Activated CD8-positive, alpha-beta memory T cell treated with anti-CD3 and anti-CD28 coated beads, Interleukin-2, amount 50 U/mL, for 24 hours (primary cell): Measurements from ENCODE around the gene SNX25.

ENCODE experiments used
- DNase-seq: peaks from one replicate; pipeline ENCODE4 v3.0.0-alpha.2; 2020; ENCODE audit errors: extremely low read depth

The SNX25 gene

DNA sequence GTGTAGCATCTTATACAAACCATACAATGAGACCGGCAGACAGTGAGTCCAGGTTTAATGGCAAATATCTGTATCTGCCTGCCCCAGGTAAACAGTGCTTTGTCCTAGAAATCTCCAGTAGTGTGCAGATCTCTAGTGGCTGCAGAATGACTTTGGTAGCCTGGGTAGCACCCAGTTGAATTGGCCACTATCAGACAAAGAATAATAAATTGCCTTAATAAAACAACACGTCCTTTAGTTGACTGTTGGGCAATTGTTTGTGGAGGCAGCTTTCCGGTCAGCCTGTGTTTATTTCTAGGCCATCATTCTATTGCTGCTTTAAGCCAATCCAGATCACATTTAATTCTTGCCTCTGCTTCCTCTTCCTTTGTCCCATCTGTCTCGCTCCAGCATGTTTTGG is 52.5 kb downstream of the SNX25 start:
- DNase-seq: no peak

DNA sequence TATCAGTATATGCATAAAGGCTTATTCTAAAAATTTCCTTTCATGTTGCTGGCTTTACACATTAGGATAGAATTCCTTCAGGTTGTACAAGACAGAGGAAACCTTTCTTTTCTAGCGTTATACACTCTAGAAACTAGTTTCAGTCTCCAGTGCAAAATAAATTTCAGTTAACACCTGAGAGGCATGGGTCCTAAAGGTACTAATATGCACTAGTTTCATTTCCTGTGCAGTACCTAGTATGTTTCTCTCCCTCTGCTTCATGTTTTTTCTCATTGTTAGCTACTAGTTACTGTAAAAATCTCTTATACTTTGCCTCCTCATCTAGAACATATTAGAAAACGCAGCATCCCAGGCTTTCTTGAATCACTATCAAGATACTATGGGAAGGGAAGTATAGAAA is 54.0 kb downstream of the SNX25 start:
- DNase-seq: no peak

DNA sequence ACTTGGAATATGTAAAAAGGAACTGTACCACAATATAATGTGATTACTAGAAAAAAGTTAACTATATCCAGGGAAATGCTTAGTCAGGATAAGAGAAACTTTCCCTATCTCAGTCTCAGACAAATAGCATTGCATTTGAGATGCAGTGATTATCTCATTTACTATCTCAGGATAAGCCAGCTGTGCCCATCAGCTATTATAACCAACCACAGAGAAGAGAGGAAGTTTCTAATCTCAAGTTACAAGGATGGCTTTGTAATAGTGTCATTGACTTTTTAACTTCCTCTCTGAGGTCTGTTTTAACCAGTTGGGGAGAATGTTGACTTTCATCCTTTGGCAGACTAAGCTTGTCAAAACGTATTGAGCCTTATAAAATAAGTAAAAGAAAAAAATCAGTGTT is 56.5 kb downstream of the SNX25 start:
- DNase-seq: no peak

DNA sequence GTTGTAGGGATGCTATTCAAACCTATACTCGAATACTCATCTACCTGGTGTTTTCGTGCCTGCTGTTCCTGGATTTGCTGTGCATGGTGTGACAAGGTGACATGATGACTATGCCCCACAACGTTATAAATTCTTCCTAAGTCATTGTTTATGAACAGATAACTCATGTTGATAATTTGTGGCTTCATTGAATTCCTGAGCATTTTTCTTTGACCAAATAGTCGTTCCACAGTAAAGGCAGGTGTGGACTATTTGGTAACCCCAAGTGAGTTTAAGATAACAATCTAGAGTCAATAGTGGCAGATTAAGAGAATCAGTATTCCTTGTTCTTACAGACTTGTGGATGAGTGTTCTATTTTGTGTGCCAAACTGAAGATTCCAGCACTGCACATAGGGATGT is 59.9 kb downstream of the SNX25 start:
- no peak for DNase-seq

DNA sequence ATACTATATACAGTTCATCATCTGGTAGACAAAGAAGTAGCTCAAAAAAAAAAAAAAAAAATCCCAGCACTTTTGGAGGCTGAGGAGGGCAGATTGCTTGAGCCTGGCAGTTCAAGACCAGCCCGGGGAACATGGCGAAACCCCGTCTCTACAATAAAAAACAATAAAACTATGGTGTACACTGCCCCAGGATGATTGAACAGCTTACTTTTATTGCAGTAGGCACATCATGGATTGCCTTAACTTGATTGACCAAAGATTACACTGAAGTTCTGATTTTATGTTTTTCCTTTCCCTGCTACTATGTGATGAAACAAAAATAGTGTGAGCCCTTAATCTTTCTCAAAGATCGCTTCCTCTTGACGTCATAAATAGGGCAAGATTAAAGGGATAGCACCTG is 60.6 kb downstream of the SNX25 start:
- no peak for DNase-seq

DNA sequence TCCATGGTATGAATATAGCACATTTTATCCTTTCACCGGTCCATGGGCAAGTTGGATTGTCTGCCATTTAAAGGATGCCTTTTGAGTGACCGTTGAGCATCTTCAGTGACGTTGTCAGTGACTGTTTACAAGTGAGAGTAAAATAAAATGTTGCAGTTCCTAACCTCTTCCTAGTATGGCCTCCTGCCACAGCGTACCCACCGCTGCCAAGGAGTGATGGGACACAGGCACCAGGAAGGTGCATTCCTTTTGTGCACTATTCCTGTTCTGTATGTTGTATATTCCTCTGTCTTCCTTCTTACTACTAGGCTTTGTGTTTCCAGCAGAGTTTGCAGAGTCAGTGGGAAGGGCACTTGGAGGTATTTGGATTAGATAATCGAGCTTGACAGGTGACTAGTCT is 61.5 kb downstream of the SNX25 start:
- DNase-seq: no peak

DNA sequence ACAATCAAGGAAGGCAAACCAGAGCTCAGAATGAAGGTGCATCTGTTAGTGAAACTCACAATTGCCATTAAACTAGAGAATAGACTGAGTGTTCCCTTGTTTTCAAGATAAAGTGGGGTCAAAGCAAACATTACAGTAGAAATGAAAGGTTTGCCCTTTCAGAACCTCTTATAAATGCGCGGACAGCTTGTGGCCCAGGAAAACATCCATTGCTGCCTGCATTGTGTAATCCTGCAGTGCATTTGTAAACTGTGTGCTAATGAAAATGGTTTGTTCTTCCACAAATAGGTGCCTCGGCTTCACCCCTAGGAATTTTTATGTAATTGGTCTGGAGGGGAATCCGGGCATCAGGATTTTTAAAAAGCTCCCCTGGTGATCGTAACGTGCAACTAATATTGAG is 62.8 kb downstream of the SNX25 start:
- DNase-seq: no peak

DNA sequence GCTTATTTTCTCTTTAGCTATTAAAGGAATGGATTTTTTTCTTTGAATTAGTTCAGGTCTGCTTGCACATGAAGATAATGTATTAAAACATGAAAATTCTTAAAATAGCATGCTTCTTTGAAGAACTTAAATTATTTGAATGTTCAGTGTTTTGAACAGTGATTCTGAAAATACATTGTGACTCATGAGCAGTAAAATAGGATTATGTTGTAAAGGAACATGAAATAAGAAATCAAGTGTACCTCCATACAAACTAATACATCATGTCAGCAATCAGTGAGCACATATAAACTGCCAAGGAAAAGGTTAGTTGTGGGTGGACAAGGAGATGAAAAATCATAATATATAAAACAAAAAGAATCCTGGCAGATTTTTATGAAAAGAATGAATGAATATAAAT is 66.1 kb downstream of the SNX25 start:
- DNase-seq: no peak

DNA sequence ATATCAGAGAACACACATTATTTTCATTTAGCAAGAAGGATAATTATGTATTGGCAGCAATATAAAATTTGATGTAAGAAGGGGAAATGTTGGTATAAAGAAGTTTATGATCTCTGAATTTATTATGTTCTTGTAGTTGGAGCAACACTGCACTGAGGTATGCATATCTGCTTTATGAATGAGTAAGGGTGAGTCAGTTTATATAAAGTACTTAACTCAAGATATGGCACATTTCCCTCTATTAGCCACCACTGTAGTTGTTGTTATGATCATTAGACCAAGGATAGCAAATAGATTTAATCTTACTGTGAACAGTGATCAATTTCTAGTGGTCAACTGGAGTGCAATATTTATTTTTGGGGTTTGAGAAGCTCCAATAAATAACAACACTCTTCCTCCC is 66.6 kb downstream of the SNX25 start:
- no peak for DNase-seq

DNA sequence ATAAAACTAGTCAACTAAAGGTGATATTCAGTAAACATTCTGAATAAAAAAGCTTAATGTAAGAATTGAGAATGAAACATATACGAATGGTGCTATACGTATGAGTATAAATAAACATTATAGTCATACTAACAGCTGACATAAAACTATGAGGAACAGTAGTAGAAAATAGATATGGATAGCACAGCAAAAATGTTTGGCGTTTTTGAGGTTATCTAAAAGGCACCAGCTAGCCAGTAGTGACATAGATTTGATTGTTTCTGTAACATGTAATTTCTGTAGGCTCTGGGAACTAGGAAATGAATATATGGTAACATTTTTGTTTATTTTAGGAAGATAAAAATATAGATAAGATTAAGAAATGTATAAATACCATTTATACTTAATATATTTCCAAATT is 69.3 kb downstream of the SNX25 start:
- no peak for DNase-seq

DNA sequence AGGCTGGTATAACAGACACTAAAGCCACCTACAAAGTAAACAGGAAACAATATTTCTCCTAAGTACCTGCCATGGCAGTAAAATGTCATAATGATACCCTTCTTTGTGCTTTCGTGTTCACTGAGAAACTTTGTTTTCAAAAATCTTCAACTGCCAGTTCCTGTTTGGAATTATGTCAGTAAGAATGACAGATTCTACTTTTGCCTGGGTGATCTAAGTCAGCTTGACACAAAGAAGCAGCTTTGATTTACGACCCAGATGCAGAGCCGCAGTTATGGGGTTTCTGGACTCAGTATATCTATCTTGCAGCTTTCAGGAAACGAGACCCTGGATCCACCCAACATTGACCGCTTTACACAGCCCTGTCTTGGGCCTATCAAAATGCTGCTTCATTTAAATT is 71.2 kb downstream of the SNX25 start:
- DNase-seq: no peak

DNA sequence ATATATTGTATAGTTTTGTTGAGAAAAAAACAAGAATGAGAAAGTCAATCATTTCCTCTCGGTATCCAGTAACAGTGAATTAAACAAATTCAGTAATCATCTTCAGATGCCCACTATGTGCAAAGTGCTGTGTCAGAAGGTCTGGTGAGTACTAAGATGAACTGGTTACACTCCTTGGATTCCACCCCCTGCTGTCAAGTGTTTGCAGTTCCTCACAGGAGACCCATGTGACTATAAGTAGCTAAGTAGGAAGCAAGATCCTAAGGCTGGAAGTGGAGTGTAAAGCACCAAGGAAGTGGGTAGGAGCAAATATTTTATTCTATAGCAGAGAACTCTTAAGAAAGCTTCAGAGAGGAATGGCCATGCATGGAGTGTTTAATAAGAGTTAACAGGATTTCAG is 73.6 kb downstream of the SNX25 start:
- DNase-seq: no peak

DNA sequence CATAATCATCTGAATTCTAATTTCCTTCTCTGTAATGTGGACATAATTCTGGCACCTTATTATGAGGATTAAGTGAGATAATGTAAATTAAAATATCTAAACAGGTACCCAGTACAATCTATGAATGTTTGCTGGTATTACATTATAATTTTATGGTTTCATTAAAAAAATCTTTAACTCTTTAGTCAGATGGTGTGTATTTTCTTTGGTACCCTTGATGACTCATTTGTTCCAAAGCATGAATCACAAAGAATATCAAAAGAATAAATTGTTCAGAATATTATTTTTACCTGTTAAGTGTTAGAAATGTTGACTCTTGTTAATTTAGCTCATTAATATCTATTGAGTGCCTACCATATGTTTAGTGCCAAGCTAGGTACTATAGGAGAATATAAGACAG is 74.3 kb downstream of the SNX25 start:
- DNase-seq: no peak

DNA sequence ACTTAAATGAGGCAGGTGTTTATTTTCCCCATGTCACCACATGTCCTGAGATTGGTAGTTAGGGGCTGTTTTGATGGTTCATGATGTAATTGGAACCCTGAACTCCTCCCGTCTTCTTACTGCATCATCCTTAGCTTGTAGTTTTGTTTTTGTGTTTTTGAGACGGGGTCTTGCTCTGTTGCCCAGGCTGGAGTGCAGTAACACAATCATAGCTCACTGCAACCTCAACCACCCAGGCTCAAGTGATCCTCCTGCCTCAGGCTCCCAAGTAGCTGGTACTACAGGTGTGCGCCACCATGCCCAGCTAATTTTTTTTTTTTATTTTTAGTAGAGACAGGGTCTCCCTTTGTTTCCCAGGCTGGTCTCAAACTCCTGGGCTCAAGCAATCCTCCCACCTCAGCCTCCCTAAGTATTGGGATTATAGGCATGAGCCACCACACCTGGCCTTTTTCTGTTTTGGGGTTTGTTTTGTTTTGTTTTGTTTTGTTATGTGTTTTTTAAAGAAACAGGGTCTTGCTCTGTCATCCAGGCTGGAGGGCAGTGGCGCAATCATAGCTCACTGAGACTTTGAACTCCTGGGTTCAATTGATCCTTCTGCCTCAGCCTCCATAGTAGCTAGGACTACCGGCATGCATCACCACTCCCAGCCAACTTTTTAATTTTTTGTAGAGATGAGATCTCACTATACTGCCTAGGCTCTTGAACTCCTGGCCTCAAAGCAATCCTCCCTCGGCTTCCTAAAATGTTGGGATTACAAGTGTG is 76.4 kb downstream of the SNX25 start:
- DNase-seq: no peak

DNA sequence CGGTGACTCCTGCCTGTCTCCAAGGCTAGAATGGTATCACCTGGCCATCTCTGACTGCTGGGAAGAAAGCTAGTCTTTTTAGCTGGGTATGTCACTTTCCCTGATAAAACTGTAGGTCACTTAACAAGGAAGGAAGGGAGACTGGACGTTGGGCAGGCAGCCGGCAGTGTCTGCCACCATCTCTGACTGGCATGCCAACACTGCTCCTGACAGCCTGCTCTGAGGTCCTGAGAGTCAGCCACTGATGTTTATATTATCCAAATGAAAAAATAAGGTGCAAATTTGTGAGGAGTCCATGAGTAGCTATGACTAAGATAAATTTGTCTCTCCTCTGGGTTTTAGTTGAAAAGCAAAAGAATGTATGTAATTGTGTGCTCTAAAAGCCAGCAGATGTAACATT is 77.2 kb downstream of the SNX25 start:
- no peak for DNase-seq

DNA sequence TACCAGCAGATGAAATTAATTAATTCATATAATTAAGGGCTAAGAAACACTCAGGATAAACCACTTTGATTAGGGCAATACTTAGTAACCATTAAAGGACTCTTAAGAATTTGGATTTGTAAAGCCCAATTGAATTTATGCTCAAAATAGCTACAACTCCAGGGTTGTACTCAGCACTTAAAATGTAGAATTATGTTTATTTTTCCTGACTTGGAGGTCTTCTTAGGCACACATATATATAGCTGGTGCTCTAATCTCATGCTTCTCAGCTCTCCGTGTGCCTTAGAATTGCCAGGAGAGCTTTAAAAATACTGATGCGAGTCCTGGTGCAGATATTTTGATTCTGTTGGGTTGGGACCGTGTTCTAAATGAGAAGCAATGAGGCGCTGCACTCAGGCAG is 77.6 kb downstream of the SNX25 start:
- no peak for DNase-seq

DNA sequence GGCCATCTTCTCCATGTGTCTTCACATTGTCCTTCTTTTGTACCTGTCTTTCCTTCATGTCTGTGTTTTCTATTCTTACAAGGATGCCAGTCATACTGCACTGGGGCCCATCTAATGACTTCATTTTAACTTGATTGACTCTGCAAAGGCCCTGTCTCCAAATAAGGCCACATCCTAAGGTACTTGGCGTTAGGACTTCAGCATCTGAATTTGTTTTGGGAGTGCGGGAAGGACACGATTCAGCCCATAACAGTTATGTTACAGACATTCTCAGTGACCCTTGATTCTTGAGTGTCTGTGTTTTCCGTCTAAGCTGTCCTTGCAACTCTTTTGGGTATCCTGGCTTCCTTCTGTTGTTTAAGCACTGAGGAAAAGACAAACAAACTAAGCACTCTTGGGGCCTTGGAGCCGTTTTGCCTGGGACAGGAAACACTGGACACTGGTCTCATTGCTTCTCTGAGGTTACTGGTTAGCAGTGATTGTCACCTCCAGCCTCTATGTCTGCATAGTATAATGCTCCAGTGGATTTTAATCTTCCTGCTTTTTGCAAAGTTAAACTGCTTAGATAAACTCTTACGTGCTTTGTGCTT is 80.7 kb downstream of the SNX25 start:
- no peak for DNase-seq

DNA sequence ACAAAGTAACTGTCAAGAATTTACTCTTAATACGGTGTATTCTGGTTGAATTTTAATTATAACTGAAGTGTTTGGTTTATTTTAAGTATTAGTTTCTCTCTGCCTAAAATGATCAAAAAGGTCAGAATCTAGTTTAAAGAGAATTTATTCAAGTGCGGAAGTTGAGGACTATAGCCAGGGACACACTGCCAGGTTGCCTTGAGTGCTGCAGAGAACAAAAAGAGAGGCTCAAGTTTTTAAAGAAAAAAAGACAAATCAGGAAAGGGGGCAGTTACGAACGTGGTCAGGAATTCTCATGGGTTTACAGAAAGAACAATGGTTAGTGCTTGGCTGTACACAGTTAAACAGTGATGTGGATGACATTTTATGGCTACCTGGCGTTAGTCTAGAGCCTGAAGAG is 81.3 kb downstream of the SNX25 start:
- no peak for DNase-seq

DNA sequence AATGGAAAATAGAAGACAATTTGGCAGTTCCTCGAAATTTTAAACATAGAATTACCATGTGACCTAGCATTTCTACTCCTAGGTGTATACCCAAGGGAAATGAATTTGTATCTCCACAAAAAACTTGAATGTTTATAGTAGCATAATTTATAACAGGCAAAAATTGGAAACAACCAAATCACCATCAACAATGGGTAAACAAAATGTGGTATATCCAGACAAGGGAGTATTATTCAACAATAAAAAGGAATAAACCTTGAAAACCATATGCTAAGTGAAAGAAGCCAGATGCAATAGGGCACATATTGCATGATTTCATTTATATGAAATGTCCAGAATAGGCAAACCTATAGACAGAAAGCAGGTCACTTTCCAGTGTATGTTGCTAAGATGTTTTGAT is 83.8 kb downstream of the SNX25 start:
- DNase-seq: no peak

DNA sequence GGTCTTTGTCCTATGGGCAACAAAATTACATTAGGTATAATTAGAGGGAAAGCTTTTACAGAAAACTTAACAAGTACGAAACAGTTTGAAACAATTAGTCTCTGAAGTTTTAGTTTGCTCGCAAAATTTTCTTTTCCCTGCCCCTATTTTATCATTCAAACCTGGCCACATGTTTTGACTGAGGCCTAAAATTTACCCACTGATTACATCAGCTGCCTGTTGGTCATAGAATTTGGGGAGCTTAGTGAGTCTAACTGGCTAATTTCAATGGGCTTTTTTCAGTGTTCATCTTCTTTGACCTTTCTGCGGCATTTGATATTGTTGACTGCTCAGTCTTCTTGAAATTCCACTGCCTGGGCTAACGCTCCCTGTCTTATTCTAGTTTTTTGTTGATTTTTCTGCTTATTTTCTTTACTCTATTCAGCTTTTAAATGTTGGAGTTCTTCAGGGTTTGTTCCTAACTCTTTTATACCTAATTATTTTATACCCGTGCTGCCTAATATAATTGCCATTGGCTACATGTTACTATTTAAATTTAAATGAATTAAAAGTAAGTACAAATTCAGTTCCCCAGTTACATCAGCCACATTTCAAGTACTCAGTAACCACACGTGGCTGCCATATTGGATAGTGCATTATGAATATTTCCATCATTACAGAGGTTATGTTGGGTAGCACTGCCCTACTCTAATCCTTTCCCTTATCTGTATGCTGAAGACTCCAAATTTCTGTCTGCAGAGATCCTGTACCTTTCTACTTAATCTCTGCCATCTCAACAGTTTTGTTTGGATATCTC is 87.5 kb downstream of the SNX25 start:
- no peak for DNase-seq

DNA sequence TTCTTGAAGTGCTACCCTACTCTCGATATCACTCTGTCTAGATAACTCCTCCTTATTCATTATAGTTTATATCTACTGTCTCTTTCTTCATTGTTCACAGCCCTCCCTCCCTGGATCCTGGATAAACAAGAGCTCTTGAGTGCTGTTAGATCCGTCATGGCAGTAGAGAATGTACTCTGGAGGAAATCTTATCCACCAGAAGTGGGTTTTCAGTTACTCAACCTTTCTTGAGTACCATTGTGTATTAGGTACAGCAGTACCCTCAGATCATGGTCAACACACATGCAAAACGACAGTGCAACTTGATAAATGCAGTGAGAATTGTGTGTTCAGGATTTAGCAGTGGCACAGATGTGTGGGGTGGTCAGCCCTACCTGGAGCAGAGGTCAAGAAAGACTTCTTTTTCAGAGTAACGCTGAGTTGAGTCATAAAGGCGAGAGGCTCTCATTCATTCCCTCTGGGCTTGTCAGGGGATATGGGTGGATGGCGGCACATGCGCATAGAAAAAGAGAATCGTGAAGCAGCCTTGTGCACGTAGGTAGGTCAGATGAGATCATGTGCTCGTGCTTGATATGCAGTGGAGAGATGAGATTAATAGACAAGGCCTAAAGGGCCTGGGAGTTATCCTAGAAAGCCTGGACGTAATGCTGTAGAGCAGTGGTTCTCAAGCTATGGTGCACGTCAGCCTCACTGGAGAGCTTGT is 89.5 kb downstream of the SNX25 start:
- DNase-seq: no peak

DNA sequence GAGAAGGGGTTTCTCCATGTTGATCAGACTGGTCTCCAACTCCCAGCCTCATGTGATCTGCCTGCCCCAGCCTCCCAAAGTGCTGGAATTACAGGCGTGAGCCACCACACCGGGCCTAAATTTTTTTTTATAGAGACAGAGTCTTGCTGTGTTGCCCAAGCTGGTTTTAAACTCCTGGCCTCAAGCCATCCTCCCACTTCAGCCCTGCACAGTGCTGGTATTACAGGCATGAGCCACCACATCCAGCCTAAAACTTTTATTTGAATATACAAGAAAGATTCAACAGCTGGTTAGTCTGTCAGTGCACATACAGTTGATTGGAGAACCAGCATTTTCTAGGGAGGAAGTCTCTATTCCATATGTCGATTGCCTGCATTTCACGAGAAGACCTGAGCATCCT is 95.1 kb downstream of the SNX25 start:
- DNase-seq: no peak
